NB4 (cell line): ENCODE data around the gene POLR2I.

Experiments
- DNase-seq: peaks from one replicate; pipeline ENCODE4 v3.0.0; 2010; ENCODE audit warnings: low read depth
- H3K4me3 ChIP-seq: one replicate; pipeline ENCODE4 v1.5.1; 2011; ENCODE audit warnings: mild to moderate bottlenecking, low read depth, low read length, moderate library complexity
- MYC ChIP-seq: IDR thresholded peaks from 2 replicates; pipeline ENCODE4 v1.6.1; 2011; ENCODE audit warnings: low read depth, low read length
- POLR2A ChIP-seq: IDR thresholded peaks from 2 replicates; pipeline ENCODE4 v1.6.1; 2011; ENCODE audit warnings: mild to moderate bottlenecking; ENCODE audit not compliant: insufficient read length; ENCODE audit errors: extremely low read depth
- TF ChIP-seq, protein P1 (sequence below): IDR thresholded peaks from 2 replicates; pipeline ENCODE4 v1.6.1; 2011; ENCODE audit warnings: low read depth, low read length
- TF ChIP-seq, protein P2 (sequence below): IDR thresholded peaks from one replicate; pipeline ENCODE4 v1.5.1; 2012; ENCODE audit warnings: low read depth, low read length

The POLR2I gene

DNA sequence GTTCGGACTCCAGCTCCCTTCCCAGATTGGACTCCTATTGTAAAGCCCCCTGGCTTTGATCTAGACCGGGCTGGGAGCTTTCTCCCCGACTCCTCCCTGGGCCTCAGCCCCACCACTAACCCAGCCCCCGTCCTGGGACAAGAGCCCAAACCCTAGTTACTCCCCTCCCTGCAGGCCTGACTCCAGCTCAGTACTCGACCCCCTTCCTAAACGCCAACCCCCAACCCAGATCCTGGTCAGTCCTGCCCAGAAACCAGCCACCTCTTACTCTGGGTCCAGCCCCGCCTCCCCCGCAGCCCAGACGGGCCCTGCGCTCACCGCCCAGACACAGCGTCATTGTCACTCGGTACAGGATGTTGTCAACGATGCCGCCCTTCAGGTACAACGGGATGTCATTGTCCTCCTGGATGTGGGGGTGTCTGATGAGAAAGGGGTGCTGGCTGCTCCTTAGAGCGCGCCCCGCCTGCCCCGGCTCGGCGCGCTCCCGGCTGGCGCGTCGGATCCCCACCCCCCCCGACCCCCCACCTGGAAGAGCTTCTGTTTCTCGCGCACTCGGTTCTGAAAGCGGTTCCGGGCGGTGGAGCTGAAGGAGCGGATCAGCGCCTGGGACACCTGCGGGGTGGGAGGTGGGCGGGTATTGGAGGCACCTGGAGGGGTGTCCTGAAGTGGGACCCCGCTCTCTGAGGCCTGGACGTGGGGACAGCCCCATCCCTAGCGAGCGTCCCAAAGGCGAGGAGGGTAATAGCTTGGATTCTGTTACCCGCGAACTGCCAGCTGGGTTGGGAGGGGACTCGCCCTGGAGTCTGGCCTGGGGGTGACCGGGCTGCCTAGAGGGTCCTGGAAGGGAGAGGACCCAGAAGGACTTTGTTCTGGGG, 36.7 kb upstream of the POLR2I start:
- H3K4me3 ChIP-seq = no peak overlapping the region
- TF ChIP-seq MYC (no peak), POLR2A (no peak)
- TF ChIP-seq, protein P1, sequence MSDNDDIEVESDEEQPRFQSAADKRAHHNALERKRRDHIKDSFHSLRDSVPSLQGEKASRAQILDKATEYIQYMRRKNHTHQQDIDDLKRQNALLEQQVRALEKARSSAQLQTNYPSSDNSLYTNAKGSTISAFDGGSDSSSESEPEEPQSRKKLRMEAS = no peak
- TF ChIP-seq, protein P2, sequence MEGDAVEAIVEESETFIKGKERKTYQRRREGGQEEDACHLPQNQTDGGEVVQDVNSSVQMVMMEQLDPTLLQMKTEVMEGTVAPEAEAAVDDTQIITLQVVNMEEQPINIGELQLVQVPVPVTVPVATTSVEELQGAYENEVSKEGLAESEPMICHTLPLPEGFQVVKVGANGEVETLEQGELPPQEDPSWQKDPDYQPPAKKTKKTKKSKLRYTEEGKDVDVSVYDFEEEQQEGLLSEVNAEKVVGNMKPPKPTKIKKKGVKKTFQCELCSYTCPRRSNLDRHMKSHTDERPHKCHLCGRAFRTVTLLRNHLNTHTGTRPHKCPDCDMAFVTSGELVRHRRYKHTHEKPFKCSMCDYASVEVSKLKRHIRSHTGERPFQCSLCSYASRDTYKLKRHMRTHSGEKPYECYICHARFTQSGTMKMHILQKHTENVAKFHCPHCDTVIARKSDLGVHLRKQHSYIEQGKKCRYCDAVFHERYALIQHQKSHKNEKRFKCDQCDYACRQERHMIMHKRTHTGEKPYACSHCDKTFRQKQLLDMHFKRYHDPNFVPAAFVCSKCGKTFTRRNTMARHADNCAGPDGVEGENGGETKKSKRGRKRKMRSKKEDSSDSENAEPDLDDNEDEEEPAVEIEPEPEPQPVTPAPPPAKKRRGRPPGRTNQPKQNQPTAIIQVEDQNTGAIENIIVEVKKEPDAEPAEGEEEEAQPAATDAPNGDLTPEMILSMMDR = no peak
- no peak for DNase-seq

DNA sequence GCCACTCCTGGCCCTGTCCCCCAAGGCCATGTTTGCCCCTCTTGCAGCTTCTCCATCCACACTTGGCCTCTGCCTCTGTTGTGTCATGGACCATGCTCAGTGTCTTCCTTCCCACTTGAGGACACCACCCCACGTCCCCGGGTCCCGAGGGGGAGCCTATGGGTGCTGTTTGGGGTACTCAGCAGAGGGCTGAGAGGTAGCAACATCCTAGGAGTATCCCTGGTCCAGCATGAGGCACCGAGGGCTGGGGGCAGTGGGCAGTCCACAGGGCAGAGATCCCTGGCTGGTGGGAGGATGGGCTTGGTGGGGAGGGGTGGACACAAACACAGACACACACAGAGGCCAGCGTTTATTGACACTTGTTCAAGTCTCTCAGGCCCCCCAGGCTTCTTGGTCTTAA, 35.9 kb upstream of the POLR2I start:
- no peak for DNase-seq
- TF ChIP-seq MYC (no peak), POLR2A (no peak)
- TF ChIP-seq, protein P2 = no peak
- TF ChIP-seq, protein P1 = no peak
- H3K4me3 ChIP-seq = no peak overlapping the region

DNA sequence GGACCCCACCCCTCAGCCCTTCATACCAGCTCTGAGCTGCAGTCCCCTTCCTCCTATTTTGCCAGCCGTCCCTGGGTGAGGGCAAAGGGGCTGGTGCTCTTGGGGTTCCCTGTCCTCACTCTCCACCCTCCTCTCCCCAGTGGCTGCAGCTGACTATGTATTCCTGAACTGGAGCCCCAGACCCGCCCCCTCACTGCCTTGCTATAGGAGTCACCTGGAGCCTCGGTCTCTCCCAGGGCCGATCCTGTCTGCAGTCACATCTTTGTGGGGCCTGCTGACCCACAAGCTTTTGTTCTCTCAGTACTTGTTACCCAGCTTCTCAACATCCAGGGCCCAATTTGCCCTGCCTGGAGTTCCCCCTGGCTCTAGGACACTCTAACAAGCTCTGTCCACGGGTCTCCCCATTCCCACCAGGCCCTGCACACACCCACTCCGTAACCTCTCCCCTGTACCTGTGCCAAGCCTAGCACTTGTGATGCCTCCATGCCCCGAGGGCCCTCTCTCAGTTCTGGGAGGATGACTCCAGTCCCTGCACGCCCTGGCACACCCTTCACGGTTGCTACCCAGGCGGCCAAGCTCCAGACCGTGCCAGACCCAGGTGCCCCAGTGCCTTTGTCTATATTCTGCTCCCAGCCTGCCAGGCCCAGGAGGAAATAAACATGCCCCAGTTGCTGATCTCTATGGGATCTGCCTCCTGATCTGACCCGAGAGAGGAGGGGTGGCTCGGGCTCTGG, 35.2 kb upstream of the POLR2I start:
- DNase-seq = no peak

DNA sequence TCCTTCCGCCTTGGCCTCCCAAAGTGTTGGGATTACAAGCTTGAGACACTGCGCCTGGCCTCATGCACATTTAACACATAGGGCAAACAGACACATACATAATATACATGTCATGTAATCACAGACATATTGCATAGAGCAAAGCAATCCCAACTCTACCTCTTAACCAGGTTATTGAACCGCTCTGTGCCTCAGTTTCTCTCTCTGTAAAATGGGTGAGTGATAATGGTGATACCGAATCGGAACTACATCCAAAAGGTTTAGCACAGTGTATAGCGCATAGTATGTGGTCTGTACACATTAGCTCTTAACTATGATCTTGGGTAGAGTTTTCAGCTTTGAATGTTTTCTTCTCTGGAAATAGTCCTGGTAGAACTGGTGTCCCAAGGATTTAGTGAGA, 29.9 kb upstream of the POLR2I start:
- DNase-seq = no peak
- no peak overlapping the region for H3K4me3 ChIP-seq
- TF ChIP-seq, protein P1 = no peak
- TF ChIP-seq POLR2A = no peak
- TF ChIP-seq, protein P2 = no peak
- no peak for TF ChIP-seq MYC

More for the DNA sequence above, 35.2 kb upstream of the POLR2I start:
- H3K4me3 ChIP-seq = no peak overlapping the region
- TF ChIP-seq, protein P2 = no peak
- no peak for TF ChIP-seq POLR2A
- TF ChIP-seq, protein P1 = no peak
- no peak for TF ChIP-seq MYC

DNA sequence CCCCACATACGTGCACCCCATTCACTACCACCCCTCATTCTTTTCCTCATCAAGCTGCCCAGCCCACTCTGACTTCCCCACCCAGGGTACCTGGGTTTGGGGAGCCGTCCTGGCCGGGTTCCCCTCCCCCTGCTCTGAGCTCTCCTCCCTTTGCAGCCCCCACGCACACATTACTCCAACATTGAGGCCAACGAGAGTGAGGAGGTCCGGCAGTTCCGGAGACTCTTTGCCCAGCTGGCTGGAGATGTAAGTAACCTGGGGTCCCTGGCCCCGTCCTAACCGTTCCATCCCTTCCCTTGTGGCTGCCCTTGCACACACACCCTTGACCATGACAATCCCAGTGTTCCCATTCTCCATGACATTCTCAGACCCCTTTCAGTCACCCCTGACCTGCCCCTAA, 27.8 kb upstream of the POLR2I start:
- TF ChIP-seq, protein P1 = no peak
- TF ChIP-seq POLR2A = no peak
- TF ChIP-seq, protein P2 = no peak
- no peak overlapping the region for H3K4me3 ChIP-seq
- DNase-seq = no peak
